DOHH2 (cell line): ENCODE measurements around the gene UGT3A1.

Source experiments
- CTCF ChIP-seq: fragments of 200-600 bp; sonication (generic); IDR thresholded peaks from one replicate; pipeline ENCODE4 v1.5.1; 2014; ENCODE audit warnings: antibody characterized with exemption, mild to moderate bottlenecking, low read depth, low read length; ENCODE audit not compliant: poor library complexity, severe bottlenecking
- EZH2phosphoT487 ChIP-seq: fragments of 200-600 bp; sonication (generic); IDR thresholded peaks from 2 replicates; pipeline ENCODE4 v1.6.1; 2017; ENCODE audit warnings: borderline replicate concordance, mild to moderate bottlenecking, antibody characterized with exemption, low read length, moderate library complexity, mixed read lengths

GRCh38 chr5:35990520-35990919 is 670 bp downstream of the UGT3A1 start:
- TF ChIP-seq CTCF (no peak), EZH2phosphoT487 (no peak)
